Measurements from ENCODE around the gene PLEKHM3.
"Not testable (repeated sequence)": the region's sequence is repeated elsewhere in the genome, so short reads cannot be mapped to it uniquely, and the experiment has no call there.

The PLEKHM3 gene

DNA sequence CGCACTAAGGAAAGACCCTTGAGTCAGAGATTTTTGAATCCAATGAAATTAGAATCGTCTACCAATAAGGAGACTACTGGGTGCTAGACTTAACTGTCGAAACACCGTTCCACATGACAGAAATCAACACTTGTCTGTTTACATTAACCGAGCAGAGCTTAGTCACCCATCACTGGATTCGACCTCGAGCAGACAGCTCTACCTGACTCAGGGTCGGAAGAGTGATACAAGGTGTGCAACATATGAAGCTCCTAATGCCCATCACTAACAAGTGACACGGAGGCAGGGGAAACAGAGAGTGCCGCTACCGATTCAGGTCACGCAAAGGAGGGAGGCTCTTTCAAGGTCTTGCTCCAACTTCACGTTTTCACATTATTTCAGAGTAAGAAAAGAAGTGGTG lies 201.5 kb downstream of the PLEKHM3 start:
- no peak for DNase-seq (ENCODE audit: low spot score)

DNA sequence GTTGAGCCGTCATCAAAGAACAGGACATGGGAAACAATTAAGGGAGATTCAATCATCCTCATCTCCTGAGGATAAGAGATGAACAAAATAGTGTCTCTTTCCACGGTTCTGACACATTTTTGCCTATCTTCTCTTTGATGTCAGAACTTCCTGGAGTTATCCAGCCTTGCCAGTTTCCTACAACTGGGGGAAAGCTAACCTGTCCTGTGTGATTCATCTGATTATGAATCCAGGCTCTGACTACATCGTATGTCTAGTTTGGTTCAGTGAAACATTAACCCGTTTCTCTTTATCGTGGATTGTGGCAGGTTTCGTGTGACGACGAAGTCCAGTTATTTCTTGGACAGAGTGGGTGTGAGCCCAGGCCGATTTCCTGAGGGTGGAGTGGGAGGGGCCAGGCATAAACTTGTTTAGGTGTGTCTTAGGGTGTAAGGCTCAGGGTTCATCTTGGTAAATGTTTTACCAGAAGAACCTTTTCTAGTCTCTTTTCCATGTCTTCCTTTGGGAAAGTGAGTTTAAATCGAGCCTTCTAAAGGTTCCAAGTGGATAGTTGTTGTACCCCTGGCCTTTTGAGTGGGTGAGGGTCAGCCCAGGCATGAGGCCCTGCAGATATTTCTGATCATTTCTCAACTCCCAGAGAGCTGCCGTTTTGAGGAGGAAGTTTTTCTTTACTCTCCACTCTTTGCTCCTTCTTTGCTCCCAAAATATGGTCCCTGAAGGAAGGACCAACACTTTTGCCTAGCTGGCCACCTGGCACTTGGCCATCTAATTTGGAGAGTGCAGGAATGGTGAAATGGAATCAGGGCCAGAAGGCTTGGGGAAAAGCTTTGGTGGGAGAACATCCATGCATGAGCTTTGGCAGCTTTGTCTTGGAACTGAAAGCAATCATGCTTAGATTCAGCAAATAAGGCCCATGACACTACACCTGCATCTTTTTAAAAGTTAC lies 205.2 kb downstream of the PLEKHM3 start:
- DNase-seq (ENCODE audit: low spot score): no peak

DNA sequence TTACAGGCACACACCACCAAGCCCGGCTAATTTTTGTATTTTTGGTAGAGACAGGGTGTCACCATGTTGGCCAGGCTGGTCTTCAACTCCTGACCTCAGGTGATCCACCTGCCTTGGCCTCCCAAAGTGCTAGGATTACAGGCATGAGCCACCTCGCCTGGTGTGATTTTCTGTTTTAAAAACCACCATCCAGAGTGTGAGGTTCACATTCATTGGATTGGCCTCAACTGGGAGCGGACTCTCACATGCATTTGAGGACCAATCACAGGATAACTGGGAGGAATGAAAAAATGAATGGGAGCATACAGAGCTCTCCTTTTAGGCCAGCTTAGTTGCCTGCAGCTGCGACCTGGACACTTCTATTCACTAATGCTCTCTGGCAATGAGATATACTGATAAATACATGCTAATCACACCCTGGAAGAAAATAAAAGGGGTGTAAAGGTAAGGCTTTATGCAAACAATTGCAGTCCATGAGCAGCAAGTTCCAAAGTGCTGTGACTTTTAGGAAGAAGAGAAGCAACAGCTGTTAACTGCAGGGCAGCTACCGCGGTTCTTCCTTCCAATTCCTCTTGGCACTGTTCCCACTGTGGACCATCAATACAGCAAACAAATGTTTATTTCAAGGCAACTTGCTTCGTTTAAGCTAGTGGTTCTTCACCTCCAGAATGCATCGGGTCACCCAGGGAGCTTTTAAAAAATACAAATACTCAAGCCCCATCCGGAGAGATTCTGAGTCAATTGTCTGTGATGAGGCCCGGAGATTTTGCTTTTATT lies 206.1 kb downstream of the PLEKHM3 start:
- DNase-seq (ENCODE audit: low spot score): no peak

DNA sequence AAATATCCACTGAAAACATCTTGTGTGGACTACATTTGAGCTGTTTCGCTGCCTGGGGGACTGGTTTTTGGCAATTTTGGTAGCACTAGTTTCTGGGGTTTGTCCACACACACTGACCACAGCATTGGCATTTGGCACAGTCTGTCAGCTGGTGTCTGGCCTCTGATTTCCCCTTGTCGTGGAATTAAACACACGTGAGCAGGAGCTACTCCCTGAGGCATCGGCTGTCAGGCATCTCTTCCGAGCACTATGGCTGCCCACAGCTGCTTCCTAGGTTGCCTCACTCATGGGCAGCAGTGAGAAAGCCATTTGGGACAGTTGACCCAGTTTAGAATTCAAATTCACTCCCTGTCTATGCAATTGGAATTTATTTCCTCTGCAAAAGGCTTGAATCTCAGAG lies 208.8 kb downstream of the PLEKHM3 start:
- no peak for DNase-seq (ENCODE audit: low spot score)

DNA sequence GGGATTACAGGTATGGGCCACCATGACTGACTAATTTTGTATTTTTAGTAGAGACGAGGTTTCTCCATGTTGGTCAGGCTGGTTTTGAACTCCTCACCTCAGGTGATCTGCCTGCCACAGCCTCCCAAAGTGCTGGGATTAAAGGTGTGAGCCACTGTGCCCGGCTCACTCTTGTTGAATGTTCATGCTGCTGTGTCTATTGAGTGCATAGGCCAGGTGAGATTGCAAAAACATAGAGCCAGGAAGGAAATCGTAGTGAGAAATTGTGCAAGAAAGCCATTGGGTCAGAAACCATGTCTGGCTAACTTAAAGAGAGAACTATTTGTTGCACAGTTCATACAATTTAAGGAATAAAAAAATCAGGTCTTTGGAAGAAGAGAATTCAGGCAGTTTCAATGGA lies 210.1 kb downstream of the PLEKHM3 start:
- DNase-seq (ENCODE audit: low spot score): no peak

DNA sequence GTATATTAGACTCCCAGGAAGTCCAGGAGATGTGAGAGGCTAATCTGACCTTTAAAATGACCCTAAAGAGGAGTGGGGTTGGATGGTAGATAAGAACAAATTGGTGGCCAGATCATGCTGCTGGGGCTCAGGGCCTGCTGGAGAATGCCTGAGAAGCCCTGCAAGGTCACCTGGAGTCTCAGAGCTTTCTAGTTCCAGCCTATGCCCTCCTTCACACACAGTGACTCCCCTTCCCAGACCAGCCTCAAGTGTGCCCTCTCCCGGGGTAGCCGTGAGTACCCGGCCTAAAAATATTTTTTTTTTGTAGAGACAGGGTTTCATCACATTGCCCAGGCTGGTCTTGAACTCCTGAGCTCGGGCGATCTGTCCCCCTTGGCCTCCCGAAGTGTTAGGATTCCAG lies 211.4 kb downstream of the PLEKHM3 start:
- no peak for DNase-seq (ENCODE audit: low spot score)

DNA sequence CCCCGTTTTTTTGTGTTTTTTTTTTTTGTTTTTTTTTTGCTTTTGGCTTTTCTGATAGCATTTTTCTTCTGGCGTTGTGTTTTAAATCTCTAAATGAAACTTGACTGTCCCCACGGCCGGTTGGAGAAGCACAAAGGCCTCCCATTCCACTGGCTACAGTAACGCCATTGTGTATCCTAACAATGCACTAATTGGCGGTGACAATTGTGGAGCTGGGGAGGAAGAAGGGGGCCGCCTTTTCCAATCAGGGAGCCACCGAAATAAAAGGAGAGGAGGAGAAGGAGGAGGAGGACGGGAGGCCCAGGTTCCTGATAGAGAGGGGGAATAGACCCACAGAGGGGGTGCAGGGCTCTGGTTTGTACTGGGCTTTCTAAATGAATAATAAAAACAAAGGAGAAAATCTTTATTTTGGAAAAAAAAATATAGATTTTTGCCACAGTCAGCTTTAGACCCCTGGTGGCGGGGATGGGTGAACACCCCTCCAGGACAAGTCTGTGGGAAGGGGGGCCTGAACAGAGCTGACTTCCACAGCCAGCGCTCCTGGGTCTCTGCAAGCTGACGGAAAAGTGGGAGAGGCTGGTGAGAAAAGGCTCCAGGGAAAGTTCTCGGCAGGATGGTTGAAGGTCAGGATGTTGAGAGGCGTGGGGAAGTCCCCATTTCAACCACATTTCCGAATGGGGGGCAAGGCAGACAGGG lies 212.0 kb downstream of the PLEKHM3 start:
- DNase-seq (ENCODE audit: low spot score): no peak

DNA sequence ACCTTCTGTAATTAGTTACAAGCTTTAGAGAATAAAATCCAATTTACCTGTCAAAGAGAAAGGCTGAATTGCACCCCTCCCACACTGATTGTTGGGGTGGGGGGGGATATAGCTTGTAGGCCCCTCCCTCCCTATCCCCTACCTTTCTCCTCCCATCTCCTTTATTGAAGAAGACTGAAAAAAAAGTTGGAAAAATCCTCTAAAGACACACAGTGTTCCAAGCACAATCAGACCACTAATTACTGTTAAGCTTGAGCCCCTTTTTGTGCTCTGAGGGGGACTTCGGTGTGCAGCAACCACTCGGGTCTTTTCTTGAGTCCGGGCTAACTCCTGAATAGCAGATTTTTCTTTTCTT lies 212.6 kb downstream of the PLEKHM3 start:
- no peak for DNase-seq (ENCODE audit: low spot score)

DNA sequence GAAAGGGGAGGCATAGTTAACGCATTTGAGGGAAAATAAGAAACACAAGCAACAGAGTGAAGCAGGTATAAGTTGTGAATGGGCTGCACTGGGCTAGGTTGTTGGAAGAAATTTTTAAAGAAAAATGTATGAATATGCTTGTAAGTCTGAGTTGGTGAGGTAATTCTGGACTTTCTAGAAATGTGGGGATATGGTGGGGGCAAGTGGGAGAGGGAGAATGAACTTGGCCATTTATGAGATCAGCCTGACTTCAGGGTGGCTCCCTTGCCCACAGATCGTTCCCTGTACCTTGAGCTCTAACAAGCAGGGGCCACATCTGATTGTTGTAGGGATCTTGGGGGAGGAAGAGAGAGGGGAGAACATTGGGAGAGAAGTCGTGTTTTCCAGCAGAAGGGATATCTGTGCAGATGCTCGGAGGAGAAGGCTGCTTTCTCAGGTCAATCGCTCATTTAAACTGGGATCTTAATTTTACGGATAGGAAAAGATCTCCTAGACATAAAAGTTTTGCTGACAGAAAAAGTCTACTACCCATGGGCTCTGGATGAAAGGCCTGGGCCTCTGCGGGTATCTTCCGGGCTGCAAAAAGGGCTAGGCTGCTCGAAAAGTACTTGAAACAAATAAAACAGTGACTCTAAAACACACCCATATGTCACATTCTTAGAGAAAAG lies 213.1 kb downstream of the PLEKHM3 start:
- no peak for DNase-seq (ENCODE audit: low spot score)

DNA sequence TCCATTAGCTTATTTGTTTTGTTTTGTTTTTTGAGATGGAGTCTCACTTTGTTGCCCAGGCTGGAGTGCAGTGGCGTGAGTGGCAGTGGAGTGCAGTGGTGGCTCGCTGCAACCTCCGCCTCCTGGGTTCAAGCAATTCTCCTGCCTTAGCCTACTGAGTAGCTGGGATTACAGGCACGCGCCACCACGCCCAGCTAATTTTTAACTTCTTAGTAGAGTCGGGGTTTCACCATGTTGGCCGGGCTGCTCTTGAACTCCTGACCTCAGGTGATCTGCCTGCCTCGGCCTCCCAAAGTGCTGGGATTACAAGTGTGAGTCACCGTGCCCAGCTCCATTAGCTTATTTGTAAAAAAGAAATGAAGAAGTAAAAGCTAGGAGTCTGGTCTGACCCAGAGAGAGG lies 213.7 kb downstream of the PLEKHM3 start:
- not testable (repeated sequence) for DNase-seq (ENCODE audit: low spot score)

DNA sequence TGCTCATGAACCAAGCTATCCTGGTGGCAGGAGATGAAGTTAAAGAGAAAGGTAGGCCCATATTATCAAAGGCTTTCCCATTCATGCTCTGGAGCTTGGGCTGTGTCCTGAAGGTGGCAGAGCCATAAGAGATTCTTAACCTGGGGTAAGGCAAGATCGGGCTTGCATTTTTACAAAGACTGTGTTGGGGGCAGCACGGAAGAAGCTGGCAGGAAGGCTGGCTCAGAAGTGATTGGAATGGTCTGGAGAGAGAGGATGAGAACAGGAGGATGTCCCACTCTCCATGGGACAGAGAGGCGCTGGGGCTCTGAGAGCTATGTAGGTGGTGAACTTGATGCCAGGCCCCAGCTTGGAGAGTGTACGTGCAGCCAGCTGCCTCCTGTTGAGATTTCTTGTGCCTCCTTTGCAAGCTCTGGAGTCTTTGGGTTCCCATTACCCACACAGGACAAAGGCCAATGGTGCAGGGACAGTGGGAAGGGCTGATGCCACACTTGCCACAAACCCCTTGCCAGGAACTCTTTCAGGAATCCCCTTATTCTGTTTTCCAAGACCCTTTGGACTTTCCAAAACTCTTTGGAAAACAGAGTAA lies 215.0 kb downstream of the PLEKHM3 start:
- no peak for DNase-seq (ENCODE audit: low spot score)

DNA sequence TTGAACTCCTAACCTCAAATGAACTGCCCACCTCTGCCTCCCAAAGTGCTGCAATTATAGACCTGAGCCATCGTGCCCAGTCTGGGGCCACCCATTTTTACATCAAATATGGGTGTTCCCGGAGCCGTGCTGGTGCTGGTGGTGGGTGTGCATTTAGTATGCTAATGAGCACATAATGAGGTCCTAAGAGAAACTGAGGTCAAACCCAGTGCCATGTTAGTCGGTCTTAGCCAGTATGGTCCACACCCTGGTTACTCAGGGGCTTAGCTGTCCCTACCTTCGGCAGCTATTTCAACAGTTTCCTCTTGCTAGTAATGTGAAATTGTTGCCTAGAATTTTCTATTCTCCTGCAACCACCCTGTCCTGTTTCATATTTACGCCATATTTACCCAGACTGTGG lies 217.2 kb downstream of the PLEKHM3 start:
- no peak for DNase-seq (ENCODE audit: low spot score)

DNA sequence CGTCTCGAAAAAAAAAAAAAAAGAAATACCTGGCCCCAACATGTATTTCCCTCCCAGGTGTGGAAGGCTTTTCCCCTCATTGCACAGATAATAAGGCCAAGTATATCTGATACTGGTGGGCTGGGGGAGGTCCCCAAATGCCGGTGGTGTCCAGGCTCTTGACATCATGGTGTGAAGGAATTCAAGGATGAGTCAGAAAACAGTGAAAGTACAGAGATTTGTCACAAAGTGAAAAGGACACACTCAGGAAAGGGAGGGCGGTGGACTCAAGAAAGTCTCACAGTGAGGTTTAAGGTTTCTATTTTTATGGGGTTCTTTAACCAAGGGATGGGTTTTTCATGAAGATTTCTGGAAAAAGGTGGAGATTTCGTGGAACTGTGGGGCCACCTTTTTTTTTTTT lies 217.8 kb downstream of the PLEKHM3 start:
- DNase-seq (ENCODE audit: low spot score): no peak

DNA sequence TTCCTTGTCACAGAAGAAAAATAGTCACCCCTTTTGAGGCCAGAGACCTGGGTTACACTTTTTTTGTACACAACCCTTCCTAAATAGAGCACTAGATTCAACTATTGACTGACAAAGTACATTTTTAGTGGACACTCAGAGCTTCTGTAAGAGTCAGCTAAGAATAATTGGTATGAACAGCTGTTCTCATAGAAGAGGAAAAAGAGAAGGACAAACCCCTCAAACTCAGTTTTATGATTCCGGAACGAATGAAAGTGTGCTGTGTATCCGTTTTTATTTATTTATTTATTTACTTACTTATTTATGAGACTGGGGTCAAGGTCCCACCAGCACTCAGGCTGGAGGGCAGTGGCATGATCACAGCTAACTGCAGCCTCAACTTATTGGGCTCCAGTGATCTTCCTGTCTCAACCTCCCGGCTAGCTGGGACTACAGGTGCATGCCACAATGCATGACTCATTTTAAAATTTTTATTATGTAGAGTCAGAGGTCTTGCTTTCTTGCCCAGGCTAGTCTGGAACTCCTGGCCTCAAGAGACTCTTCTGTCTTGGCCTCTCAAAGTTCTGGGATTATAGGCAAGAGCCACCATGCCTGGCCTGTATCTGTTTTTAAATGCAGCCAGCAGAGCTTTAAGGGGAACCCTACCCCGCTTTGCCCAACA lies 219.6 kb downstream of the PLEKHM3 start:
- DNase-seq (ENCODE audit: low spot score): no peak

DNA sequence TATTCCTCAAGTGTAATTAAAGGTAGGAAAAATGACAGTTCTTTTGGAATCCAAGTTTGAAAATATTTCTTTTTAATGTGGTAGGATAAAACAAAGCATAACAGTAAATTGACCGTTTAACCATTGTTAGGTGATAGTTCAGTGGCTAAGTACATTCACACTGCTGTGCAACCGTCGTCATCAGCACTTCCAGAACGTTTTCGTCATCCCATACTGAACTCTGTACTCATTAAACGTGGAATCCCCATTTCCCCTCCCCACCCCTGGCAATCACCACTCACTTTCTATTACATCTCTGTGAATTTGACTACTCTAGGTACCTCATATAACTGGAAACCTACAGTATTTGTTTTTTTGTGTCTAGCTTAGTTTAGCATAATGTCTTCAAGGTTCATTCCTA lies 222.7 kb downstream of the PLEKHM3 start:
- DNase-seq (ENCODE audit: low spot score): no peak

DNA sequence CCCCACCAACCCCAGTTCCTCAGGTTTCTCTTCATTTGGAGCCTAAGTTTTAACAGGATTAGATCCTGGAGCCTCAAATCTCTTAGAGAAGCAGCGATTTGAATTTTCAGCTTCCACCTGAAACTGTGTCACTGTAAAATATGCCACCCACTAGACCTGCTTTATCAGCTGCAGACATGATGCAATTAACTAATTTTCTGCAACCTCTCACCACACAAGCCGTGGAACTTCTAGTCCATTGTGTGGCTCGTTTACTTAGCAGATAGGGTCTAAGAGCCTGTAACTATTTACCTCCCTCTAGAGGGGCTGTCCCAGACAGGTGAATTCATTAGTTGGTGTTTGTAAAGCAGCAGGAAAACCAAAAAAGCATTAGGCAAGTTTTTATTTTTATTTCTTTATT lies 224.1 kb downstream of the PLEKHM3 start:
- no peak for DNase-seq (ENCODE audit: low spot score)

DNA sequence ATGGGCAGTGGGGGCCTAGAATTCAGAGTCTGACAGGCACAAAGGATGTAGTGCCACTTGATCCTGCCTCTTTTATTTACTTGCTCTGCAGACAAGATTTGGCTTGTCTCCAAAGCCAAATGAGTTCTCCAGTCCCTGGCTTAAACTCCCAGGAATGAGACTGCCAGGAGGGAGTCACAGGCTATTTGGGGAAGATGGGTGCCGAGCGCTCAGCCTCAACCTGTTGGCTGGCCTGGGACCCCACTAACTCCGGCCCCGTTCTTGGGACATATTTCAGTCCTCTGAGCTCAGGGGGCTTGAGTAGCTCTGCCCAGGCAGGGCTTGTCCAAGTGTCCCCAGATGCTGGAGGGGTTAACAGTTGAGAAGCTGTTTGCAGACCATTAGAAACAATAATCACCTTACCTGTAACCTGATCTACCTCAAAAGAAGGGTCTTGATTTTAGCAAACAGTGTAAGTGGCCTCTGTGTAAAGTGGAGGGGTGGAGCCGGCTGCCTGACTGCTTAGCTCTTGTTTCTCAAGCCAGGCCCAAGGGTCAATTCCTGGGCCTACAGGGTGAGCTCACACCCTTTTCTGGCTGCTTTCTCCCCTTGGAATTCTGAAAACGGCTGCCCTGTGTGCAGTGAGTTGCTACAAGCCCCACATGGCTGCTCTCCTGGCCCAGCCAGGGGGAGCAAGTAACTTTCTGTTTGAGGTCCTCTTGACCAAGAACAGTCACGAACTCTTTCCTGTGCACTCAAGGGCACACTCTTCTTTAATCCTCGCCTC lies 228.6 kb downstream of the PLEKHM3 start:
- no peak for DNase-seq (ENCODE audit: low spot score)

DNA sequence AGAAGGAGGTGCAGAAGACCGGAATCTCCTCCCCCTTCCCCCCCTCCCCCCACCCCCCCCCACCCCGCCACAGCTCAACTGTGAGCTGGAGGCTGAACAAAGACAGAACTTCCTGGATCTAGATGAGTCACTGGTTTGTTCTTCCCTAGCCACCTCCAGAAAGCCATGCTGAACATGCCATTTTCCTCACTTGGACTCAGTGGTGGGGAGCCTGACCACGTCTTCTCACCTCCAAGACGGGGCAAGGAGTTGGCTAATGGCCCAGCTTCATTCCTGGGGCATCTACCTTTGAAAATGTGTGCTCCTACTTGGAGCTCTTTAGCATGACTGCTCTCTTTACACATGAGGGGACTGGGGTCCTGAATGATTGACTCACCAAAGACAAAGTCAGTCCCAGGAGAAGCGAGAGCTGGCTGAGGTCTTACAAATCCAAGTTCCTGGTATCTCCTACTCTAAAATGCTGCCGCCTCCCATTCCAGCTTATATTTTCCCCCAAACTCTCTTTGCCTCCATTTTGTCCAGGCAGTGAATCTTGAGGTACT lies 233.0 kb downstream of the PLEKHM3 start:
- DNase-seq (ENCODE audit: low spot score): peak; percentile 74

DNA sequence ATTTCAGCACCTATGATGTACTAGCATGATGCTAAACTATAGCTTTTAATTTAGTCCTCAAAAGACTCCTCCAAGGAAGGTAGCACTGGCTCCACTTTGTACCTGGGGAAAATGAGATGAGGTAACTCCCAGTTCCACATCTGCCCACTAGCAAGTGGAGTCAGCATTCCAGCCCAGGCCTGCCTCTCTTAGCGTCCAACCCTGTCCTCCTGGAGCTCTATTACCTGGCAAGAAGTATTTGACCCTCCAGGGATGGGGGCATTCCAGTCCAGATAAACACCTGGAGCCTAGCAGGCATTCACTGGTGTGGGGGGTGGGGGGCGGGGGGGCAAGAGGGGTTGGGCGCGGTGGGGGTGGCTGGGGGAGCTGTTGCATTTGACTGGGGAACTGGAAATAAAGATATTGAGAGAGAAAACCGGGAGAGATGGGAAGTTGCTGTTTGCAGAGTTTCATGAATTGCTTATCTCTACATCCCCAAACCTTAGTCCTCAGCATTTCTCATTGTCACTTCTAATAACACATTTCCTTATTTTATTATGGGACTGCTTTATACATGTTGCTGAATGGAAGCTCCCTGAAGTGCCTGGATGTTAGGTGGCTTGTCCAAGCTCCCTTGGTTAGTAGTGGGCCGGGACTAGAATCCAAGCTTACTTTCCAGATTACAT lies 233.6 kb downstream of the PLEKHM3 start:
- no peak for DNase-seq (ENCODE audit: low spot score)

DNA sequence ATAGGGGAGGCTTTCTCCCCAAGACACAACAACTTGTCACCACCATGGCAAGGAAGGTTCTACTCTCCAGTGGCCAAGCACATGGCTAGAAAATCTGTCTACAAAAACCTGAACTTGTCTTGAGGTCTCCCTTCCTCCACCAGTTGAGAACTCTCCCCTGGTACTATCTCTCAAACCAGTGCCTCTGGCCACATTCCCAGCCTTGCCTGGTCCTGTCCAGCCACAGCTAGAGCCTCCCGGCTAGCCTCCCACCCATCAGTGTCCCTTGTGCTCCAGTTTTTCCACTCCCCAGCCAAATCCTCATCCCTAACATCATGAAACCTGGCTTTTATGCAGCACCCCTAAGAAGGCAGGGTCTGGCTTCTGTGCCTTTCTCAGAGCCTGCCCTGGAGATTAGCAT lies 234.4 kb downstream of the PLEKHM3 start:
- DNase-seq (ENCODE audit: low spot score): no peak

Data from COLO829 (cell line).